ENCODE results near the gene TSPAN4. TPM values are rescaled to one million over a fixed set of nuclear protein-coding genes. Genes with fewer than 3 reads are reported as not detected.
A peak's percentile ranks its signal among the peaks of the same experiment; 100 is the strongest.

The TSPAN4 gene
- total and polyA plus RNA-seq, 9 of the 15 experiments (the other 6 are each of a cell fraction or from before 2014, with no cell fraction given), result 0.07 to 31.0 (median 15.7) TPM

DNA sequence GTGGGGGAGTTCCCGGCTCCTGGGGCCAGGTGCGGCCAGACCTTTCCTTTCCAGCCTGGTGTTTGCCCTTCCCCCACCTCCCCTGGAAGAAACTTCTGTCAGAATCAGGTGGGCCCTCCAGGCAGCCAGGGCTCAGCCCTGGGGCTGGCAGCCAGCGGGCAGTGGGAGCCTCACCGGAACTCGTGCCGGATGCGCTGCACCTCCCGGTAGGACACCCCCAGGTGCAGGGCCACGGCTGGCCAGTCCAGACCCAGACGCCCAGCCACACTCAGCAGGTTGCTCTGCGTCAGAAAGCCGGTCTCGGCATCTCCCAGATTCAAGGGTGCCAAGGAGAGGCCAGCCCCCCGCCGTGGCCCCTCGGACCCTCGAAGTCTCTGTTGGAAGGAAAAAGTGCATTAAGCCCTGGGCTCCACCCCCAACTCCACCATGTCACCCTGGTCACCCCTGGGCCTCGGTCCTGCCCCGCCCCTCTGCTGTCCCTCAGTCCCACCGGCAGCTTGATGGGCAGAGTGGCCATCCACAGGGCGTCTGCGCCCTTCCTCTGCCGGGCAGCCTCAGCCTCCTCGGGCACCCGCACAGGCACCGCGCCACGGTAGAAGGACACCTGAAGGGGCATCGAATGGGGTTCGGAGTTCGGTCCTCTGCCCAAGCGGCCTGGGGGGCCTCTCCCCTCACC, 42.9 kb upstream of the TSPAN4 start:
- POLR2A ChIA-PET, result interaction anchor here (1.1 to 1.9 kb wide), 2 partner anchors 10 to 32 kb away, joined by 4 to 6 read pairs; partner anchors contain the start of gene RPLP2
- FAIRE-seq (no peak), DNase-seq (ENCODE audit: extremely low read depth in 1 of 4, low spot score in 3 of 4) (no peak), ATAC-seq (no peak)
- H3K36me3 ChIP-seq (ENCODE audit: control insufficient read depth, insufficient read depth, low read length), result peaks cover 39% of the 10 kb centered on the region; the same call in 1 of the 3 replicates
- H3K9me3 ChIP-seq (replicated peaks; ENCODE audit: control insufficient read depth, insufficient read depth, low read depth, low read length), result no peaks in the 10 kb centered on the region
- in situ Hi-C loops (cut with MboI) (no loop called here), intact Hi-C loops (cut with micrococcal nuclease) (loop anchor here (5.0 to 10.0 kb wide), 2 partner anchors 72 to 235 kb away; partner anchors contain the start of genes LMNTD2 and RASSF7)
- CTCF ChIA-PET (ENCODE audit: low intra/inter-chr PET ratio), result no interaction called here
- H3K4me2 ChIP-seq (ENCODE audit: insufficient read depth, low read length), result no peak overlapping the region
- peaks cover 34% of the 10 kb centered on the region for H3K79me2 ChIP-seq (ENCODE audit: control insufficient read depth, insufficient read depth, low read length)
- H3K9ac ChIP-seq (ENCODE audit: insufficient read depth in 1 of 2, low read depth in 2 of 2, low read length in 2 of 2), result no peak overlapping the region; a peak in 1 of 4 replicates
- peaks cover 11 to 97% of the 10 kb centered on the region in 2 experiments for H3K4me1 ChIP-seq (replicated peaks in 1 of 2; ENCODE audit: control insufficient read depth in 2 of 2, insufficient read depth in 2 of 2, low read length in 2 of 2)
- TF ChIP-seq, protein P1, sequence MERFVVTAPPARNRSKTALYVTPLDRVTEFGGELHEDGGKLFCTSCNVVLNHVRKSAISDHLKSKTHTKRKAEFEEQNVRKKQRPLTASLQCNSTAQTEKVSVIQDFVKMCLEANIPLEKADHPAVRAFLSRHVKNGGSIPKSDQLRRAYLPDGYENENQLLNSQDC (CRISPR knock-in tag; IDR thresholded peaks at IDR 0.05), result no peak
- TF ChIP-seq RBM14 (IDR thresholded peaks at IDR 0.05; ENCODE audit: borderline replicate concordance, insufficient read depth, low read depth, low read length) (0 out of 2 replicates have a peak, but pooled peaks have one; percentile 37), NELFE (IDR thresholded peaks at IDR 0.05; ENCODE audit: insufficient read depth, insufficient read length) (no peak), PHB2 (IDR thresholded peaks at IDR 0.05; ENCODE audit: low read depth) (no peak), POLR2G (IDR thresholded peaks at IDR 0.05; ENCODE audit: low read depth, low read length) (peak; percentile 21; the same call in 1 of the 2 replicates), SMARCA5 (IDR thresholded peaks at IDR 0.05) (no peak), RBFOX2 (IDR thresholded peaks at IDR 0.05; ENCODE audit: low read depth, low read length) (peak; percentile 37; the same call in 1 of the 2 replicates), FOXA3 (CRISPR knock-in tag; conservative IDR thresholded peaks at IDR 0.05 in 1 of 2, IDR thresholded peaks at IDR 0.05 in 1 of 2) (no peak), SIN3A (IDR thresholded peaks at IDR 0.05; ENCODE audit: borderline replicate concordance in 2 of 2, control insufficient read depth in 1 of 2, low read depth in 2 of 2, low read length in 2 of 2) (no peak)
- TF ChIP-seq, protein P2, sequence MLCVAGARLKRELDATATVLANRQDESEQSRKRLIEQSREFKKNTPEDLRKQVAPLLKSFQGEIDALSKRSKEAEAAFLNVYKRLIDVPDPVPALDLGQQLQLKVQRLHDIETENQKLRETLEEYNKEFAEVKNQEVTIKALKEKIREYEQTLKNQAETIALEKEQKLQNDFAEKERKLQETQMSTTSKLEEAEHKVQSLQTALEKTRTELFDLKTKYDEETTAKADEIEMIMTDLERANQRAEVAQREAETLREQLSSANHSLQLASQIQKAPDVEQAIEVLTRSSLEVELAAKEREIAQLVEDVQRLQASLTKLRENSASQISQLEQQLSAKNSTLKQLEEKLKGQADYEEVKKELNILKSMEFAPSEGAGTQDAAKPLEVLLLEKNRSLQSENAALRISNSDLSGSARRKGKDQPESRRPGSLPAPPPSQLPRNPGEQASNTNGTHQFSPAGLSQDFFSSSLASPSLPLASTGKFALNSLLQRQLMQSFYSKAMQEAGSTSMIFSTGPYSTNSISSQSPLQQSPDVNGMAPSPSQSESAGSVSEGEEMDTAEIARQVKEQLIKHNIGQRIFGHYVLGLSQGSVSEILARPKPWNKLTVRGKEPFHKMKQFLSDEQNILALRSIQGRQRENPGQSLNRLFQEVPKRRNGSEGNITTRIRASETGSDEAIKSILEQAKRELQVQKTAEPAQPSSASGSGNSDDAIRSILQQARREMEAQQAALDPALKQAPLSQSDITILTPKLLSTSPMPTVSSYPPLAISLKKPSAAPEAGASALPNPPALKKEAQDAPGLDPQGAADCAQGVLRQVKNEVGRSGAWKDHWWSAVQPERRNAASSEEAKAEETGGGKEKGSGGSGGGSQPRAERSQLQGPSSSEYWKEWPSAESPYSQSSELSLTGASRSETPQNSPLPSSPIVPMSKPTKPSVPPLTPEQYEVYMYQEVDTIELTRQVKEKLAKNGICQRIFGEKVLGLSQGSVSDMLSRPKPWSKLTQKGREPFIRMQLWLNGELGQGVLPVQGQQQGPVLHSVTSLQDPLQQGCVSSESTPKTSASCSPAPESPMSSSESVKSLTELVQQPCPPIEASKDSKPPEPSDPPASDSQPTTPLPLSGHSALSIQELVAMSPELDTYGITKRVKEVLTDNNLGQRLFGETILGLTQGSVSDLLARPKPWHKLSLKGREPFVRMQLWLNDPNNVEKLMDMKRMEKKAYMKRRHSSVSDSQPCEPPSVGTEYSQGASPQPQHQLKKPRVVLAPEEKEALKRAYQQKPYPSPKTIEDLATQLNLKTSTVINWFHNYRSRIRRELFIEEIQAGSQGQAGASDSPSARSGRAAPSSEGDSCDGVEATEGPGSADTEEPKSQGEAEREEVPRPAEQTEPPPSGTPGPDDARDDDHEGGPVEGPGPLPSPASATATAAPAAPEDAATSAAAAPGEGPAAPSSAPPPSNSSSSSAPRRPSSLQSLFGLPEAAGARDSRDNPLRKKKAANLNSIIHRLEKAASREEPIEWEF (CRISPR knock-in tag; IDR thresholded peaks at IDR 0.05), result no peak
- no TSS peak for BruUV-seq (replicated peaks)
- H4K20me1 ChIP-seq (replicated peaks; ENCODE audit: control insufficient read depth, insufficient read depth, low read length), result no peaks in the 10 kb centered on the region
- no peak overlapping the region for H3K27ac ChIP-seq (ENCODE audit: extremely low read depth, low read depth, low read length)
- H3K4me3 ChIP-seq, result no peak overlapping the region
- no peak overlapping the region for H2AFZ ChIP-seq (ENCODE audit: low read depth, low read length)
- WGBS (ENCODE audit: insufficient coverage, low coverage, missing lambda C conversion rate), result 94% methylated on average over 21 of the region's 32 CpGs
- no peaks in the 10 kb centered on the region for H3K27me3 ChIP-seq (ENCODE audit: control insufficient read depth in 2 of 2, insufficient read depth in 2 of 2, low read length in 2 of 2)
- H3K9me1 ChIP-seq (ENCODE audit: control insufficient read depth, insufficient read depth, low read length), result no peaks in the 10 kb centered on the region

Data from K562 (cell line).